GM12892 (cell line): ENCODE measurements around the gene ACTR3.

Experiments used
- DNase-seq: peaks from one replicate; pipeline ENCODE4 v3.0.0; 2011; ENCODE audit not compliant: insufficient read length
- FAIRE-seq: peaks from 2 replicates; lab custom pipeline; 2011; peaks lifted over from hg19 to GRCh38; lab: Jason Lieb, UNC
- POLR2A ChIP-seq: IDR thresholded peaks from 2 replicates; pipeline ENCODE4 v1.6.1; 2011; ENCODE audit warnings: low read depth, low read length, control low read depth
- POLR2AphosphoS5 ChIP-seq: IDR thresholded peaks from 2 replicates; pipeline ENCODE4 v1.6.1; 2011; ENCODE audit warnings: low read depth, low read length, control low read depth
- TAF1 ChIP-seq: IDR thresholded peaks from 2 replicates; pipeline ENCODE4 v1.6.1; 2011; ENCODE audit warnings: low read depth, mild to moderate bottlenecking, control low read depth, low read length, borderline replicate concordance

The ACTR3 gene

GRCh38 chr2:113986762-113987290 is 96.9 kb downstream of the ACTR3 start:
- DNase-seq, result no peak
- no peak for TF ChIP-seq TAF1
- no peak for TF ChIP-seq POLR2A
- no peak for FAIRE-seq

- DNase-seq (no peak), FAIRE-seq (no peak)
- TF ChIP-seq POLR2AphosphoS5 (no peak), TAF1 (no peak), POLR2A (no peak)
These were observed 102.2 kb downstream of the ACTR3 start for GRCh38 chr2:113992090-113992489.

GRCh38 chr2:113996671-113997594 is 107.0 kb downstream of the ACTR3 start:
- DNase-seq (no peak), FAIRE-seq (no peak)
- TF ChIP-seq POLR2AphosphoS5 (no peak), POLR2A (no peak), TAF1 (no peak)

- no peak for FAIRE-seq
- TF ChIP-seq TAF1 (no peak), POLR2A (no peak), POLR2AphosphoS5 (no peak)
- no peak for DNase-seq
These were observed 111.3 kb downstream of the ACTR3 start for GRCh38 chr2:114001152-114001551.

GRCh38 chr2:114001937-114002336 is 112.0 kb downstream of the ACTR3 start:
- no peak for DNase-seq
- no peak for TF ChIP-seq POLR2AphosphoS5
- no peak for TF ChIP-seq POLR2A
- TF ChIP-seq TAF1, result no peak
- no peak for FAIRE-seq

- DNase-seq (no peak), FAIRE-seq (peak; percentile 27)
- TF ChIP-seq TAF1 (no peak), POLR2A (no peak), POLR2AphosphoS5 (no peak)
These were observed 115.4 kb downstream of the ACTR3 start for GRCh38 chr2:114005110-114005783.

- no peak for FAIRE-seq
- TF ChIP-seq TAF1, result no peak
- TF ChIP-seq POLR2A, result no peak
- no peak for TF ChIP-seq POLR2AphosphoS5
- DNase-seq, result no peak
These were observed 116.6 kb downstream of the ACTR3 start for GRCh38 chr2:114006460-114006859.

- no peak for TF ChIP-seq TAF1
- no peak for TF ChIP-seq POLR2AphosphoS5
- no peak for TF ChIP-seq POLR2A
- FAIRE-seq, result no peak
- DNase-seq, result no peak
These were observed 117.5 kb downstream of the ACTR3 start for GRCh38 chr2:114007436-114007835.

- TF ChIP-seq TAF1 (no peak), POLR2AphosphoS5 (no peak), POLR2A (no peak)
- DNase-seq, result no peak
- no peak for FAIRE-seq
These were observed 118.8 kb downstream of the ACTR3 start for GRCh38 chr2:114008720-114009119.

- TF ChIP-seq POLR2A, result no peak
- DNase-seq, result no peak
- FAIRE-seq, result no peak
These were observed 119.5 kb downstream of the ACTR3 start for GRCh38 chr2:114009205-114009944.

GRCh38 chr2:114010001-114010400 is 120.1 kb downstream of the ACTR3 start:
- no peak for FAIRE-seq
- no peak for TF ChIP-seq POLR2A
- no peak for TF ChIP-seq POLR2AphosphoS5
- no peak for TF ChIP-seq TAF1
- DNase-seq, result no peak

GRCh38 chr2:114011713-114012112 is 121.8 kb downstream of the ACTR3 start:
- DNase-seq (no peak), FAIRE-seq (no peak)
- TF ChIP-seq POLR2A (no peak), TAF1 (no peak)
